KMS-11 (cell line): ENCODE data around the gene PRKAR1B.

Experiments
- H2AFZ ChIP-seq: fragments of 200-600 bp; sonication (generic); 2 replicates; pipeline ENCODE4 v1.6.1; 2016; ENCODE audit warnings: antibody characterized with exemption, mixed run types, low read depth
- H3K27ac ChIP-seq: fragments of 200-600 bp; sonication (generic); 2 replicates; pipeline ENCODE4 v1.6.1; 2016; ENCODE audit warnings: mild to moderate bottlenecking, mixed run types
- H3K27me3 ChIP-seq: fragments of 200-600 bp; sonication (generic); 2 replicates; pipeline ENCODE4 v1.6.1; 2017; ENCODE audit warnings: mild to moderate bottlenecking, low read depth, mixed run types, moderate library complexity; ENCODE audit not compliant: insufficient read depth
- H3K36me3 ChIP-seq: fragments of 200-600 bp; sonication (generic); 2 replicates; pipeline ENCODE4 v1.6.1; 2017; ENCODE audit warnings: mild to moderate bottlenecking, mixed run types; ENCODE audit not compliant: insufficient read depth
- H3K4me1 ChIP-seq: fragments of 200-600 bp; sonication (generic); 2 replicates; pipeline ENCODE4 v1.6.1; 2016; ENCODE audit warnings: mild to moderate bottlenecking, low read depth, mixed run types; ENCODE audit not compliant: poor library complexity, severe bottlenecking
- H3K4me2 ChIP-seq: fragments of 200-600 bp; sonication (generic); 2 replicates; pipeline ENCODE4 v1.7.0; 2016; ENCODE audit warnings: mild to moderate bottlenecking, mixed run types
- H3K4me3 ChIP-seq: fragments of 200-600 bp; sonication (generic); IDR thresholded peaks from 2 replicates; pipeline ENCODE4 v1.6.1; 2017; ENCODE audit warnings: low read depth, low read length, mixed read lengths; ENCODE audit not compliant: insufficient read depth
- H3K79me2 ChIP-seq: fragments of 200-600 bp; sonication (generic); 2 replicates; pipeline ENCODE4 v1.6.1; 2016; ENCODE audit warnings: low read depth, mixed run types; ENCODE audit not compliant: insufficient read depth
- H3K9ac ChIP-seq: fragments of 200-600 bp; sonication (generic); 2 replicates; pipeline ENCODE4 v1.6.1; 2016; ENCODE audit warnings: mild to moderate bottlenecking, mixed run types
- H4K20me1 ChIP-seq: fragments of 200-600 bp; sonication (generic); 2 replicates; pipeline ENCODE4 v1.6.1; 2016; ENCODE audit warnings: mild to moderate bottlenecking, mixed run types; ENCODE audit not compliant: insufficient read depth
- TF ChIP-seq, protein P1 (sequence below): fragments of 200-600 bp; sonication (generic); conservative IDR thresholded peaks from 2 replicates; pipeline ENCODE4 v1.6.1; 2017; ENCODE audit warnings: low read depth, mild to moderate bottlenecking, antibody characterized with exemption, low read length, moderate library complexity, mixed read lengths

Gene PRKAR1B

DNA sequence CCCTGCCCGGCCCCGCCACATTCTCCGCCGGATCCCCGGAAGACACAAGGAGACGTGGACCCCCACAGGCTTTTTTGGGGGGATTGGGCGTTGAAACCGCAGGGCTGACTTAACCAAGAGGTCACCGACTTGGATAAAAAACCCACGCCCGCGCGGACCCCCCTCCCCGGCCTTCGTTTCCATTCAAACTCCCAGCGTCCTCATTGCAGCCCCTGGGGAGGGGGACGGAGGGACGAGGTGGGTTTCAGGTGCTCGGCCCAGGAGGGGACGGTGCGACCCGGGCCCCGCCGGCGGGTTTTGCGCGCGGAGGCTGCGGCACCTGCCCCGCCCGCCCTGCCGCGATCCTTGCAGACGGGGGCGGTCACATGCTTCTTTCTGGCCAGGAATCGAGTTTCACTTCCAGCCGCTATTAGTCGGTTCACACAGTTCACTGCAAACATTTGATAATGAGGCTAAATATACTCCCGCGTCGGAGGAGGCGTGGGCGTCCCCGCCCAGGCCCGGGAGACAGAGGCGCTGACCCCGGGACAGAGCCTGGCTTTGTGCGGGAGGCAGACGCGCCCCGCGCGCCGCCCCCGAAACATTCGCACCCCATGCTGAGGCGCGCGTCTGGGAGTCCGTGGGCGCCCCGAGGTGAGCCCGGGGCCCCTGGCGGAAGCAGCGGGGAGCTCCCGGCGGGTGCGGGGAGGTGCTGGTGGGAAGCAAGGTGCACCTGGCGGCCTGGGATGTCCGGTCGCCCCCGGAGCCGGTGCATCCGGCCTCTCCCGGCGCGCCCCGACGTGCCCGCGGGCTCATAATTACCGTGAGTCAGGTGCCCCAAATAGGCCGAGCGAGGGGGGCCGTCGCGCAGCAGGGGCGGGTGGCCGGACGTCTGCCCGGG is 204.8 kb downstream of the PRKAR1B start:
- no peaks in the 10 kb centered on the region for H4K20me1 ChIP-seq
- peaks cover 62% of the 10 kb centered on the region for H3K27me3 ChIP-seq
- H3K4me2 ChIP-seq = peak overlapping the region; percentile 21; the same call in 1 of the 2 replicates
- peaks cover 7% of the 10 kb centered on the region for H3K4me1 ChIP-seq
- peak overlapping the region; percentile 22; the same call in 1 of the 2 replicates for H2AFZ ChIP-seq
- no peak overlapping the region for H3K27ac ChIP-seq
- H3K9ac ChIP-seq = no peak overlapping the region
- TF ChIP-seq, protein P1, sequence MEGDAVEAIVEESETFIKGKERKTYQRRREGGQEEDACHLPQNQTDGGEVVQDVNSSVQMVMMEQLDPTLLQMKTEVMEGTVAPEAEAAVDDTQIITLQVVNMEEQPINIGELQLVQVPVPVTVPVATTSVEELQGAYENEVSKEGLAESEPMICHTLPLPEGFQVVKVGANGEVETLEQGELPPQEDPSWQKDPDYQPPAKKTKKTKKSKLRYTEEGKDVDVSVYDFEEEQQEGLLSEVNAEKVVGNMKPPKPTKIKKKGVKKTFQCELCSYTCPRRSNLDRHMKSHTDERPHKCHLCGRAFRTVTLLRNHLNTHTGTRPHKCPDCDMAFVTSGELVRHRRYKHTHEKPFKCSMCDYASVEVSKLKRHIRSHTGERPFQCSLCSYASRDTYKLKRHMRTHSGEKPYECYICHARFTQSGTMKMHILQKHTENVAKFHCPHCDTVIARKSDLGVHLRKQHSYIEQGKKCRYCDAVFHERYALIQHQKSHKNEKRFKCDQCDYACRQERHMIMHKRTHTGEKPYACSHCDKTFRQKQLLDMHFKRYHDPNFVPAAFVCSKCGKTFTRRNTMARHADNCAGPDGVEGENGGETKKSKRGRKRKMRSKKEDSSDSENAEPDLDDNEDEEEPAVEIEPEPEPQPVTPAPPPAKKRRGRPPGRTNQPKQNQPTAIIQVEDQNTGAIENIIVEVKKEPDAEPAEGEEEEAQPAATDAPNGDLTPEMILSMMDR = no peak
- H3K36me3 ChIP-seq = no peaks in the 10 kb centered on the region
- H3K4me3 ChIP-seq = no peak overlapping the region
- no peaks in the 10 kb centered on the region for H3K79me2 ChIP-seq

DNA sequence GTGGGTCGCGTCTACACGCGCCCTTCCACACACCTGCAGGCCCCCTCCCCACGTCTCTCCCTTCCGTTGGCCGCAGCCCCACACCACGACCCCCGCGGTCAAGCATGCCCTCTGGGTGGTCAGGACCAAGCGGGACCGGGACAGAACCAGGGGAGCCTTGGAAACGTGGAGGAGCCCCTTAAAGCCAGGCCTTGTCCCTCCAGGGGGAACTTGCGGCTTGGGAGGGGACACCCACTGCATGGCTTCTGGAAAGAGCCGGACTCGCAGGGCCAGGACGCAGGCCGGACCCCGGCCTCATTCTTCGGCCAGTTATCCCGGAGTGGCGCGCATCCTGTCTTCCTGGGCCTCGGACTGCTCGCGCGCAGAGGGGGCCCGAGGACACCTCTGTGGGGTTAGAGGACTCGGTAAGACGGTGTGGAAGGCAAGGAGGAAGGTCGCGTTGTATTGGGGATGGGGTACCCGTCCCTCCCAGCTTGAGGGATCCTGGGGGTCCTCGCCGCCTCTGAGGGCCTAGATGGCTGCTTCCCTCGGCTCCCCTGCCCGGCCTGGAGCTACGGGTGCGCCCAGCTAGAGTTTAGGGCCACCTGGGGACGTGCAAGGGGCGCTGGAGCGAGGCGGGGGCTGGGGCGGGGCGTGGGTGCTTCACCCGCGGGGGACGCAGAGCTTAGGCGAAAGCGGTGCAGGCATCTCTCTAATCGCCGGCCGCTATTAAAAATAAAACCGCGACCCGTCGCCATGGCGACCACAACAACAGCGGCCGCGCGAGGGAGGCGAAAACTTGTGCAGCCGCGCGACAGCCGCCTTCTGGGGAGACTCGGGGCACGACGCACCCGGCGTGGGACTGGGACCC is 205.6 kb downstream of the PRKAR1B start:
- H3K4me2 ChIP-seq = peak overlapping the region; percentile 21; the same call in 1 of the 2 replicates
- no peaks in the 10 kb centered on the region for H4K20me1 ChIP-seq
- peaks cover 7% of the 10 kb centered on the region for H3K4me1 ChIP-seq
- peaks cover 62% of the 10 kb centered on the region for H3K27me3 ChIP-seq
- no peaks in the 10 kb centered on the region for H3K36me3 ChIP-seq
- no peak overlapping the region for H3K27ac ChIP-seq
- TF ChIP-seq, protein P1 = no peak
- no peak overlapping the region for H2AFZ ChIP-seq
- H3K4me3 ChIP-seq = no peak overlapping the region
- H3K9ac ChIP-seq = no peak overlapping the region
- H3K79me2 ChIP-seq = no peaks in the 10 kb centered on the region

GRCh38 chr7:520503-521161 is 206.4 kb downstream of the PRKAR1B start:
- H3K27ac ChIP-seq = no peak overlapping the region
- no peak overlapping the region for H3K4me3 ChIP-seq
- no peak overlapping the region for H2AFZ ChIP-seq
- H3K4me1 ChIP-seq = peaks cover 7% of the 10 kb centered on the region
- no peaks in the 10 kb centered on the region for H3K79me2 ChIP-seq
- no peaks in the 10 kb centered on the region for H4K20me1 ChIP-seq
- peaks cover 60% of the 10 kb centered on the region for H3K27me3 ChIP-seq
- TF ChIP-seq, protein P1 = no peak
- no peaks in the 10 kb centered on the region for H3K36me3 ChIP-seq
- no peak overlapping the region for H3K4me2 ChIP-seq
- no peak overlapping the region for H3K9ac ChIP-seq
